ENCODE data around the gene CCL3. TPM values are rescaled to one million over a fixed set of nuclear protein-coding genes. Genes with fewer than 3 reads are reported as not detected.

Gene CCL3
- total and polyA plus RNA-seq, 9 donors = 0.57 to 9.3 (median 3.3) TPM

DNA sequence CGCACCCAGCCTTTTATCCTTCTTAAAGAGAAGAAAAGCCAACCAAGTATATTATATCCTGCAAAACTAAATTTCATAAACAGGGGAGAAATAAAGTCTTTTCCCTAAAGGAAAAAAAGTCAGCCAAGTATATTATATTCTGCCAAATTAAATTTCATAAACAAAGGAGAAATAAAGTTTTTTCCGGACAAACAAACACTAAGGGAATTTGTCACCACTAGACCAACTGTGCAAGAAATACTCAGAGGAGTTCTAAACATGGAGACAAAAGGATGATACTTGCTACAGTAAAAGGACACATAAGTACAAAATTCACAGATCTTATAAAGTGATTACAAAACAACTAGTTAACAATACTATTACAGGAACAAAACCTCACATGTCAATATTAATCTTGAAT lies 40.3 kb downstream of the CCL3 start:
- no peak for DNase-seq
- Histone ChIP-seq H3K27ac (no peak overlapping the region), H3K4me3 (no peak overlapping the region), H3K4me1 (ENCODE audit: insufficient read depth) (no peaks in the 10 kb centered on the region), H3K27me3 (no peaks in the 10 kb centered on the region), H3K9me3 (no peaks in the 10 kb centered on the region), H3K36me3 (no peaks in the 10 kb centered on the region)
- WGBS, 3 donors = 97 to 99% (median 98%) methylated on average over 2 of the region's 2 CpGs
- intact Hi-C loops (cut with DNase I) = no loop called here
- TF ChIP-seq, protein P1, sequence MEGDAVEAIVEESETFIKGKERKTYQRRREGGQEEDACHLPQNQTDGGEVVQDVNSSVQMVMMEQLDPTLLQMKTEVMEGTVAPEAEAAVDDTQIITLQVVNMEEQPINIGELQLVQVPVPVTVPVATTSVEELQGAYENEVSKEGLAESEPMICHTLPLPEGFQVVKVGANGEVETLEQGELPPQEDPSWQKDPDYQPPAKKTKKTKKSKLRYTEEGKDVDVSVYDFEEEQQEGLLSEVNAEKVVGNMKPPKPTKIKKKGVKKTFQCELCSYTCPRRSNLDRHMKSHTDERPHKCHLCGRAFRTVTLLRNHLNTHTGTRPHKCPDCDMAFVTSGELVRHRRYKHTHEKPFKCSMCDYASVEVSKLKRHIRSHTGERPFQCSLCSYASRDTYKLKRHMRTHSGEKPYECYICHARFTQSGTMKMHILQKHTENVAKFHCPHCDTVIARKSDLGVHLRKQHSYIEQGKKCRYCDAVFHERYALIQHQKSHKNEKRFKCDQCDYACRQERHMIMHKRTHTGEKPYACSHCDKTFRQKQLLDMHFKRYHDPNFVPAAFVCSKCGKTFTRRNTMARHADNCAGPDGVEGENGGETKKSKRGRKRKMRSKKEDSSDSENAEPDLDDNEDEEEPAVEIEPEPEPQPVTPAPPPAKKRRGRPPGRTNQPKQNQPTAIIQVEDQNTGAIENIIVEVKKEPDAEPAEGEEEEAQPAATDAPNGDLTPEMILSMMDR (IDR thresholded peaks at IDR 0.05) = no peak
- TF ChIP-seq POLR2A (IDR thresholded peaks at IDR 0.05) (no peak), EP300 (IDR thresholded peaks at IDR 0.05) (no peak)

DNA sequence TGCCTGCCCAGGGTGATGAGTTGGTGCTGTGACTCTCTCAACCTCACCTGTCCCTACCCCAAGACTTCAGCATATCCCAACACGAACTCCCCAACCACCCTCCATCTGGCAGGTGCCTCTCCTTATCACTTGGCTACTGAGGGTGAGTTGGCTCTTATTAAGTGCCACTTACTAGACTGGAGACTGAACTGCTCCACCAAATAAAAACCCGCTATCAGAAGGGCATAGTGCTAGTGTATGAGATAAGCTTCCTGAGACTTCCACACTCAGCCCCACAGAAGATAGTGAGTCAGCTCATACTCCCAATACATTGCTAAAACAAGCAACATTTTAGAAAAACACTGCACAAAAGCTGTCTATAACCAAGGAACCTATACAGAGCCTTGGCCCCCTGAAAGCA lies 41.9 kb downstream of the CCL3 start:
- DNase-seq = no peak
- no peak overlapping the region for H3K4me3 ChIP-seq
- 67 to 77% (median 76%) methylated on average over 2 of the region's 2 CpGs for WGBS, 3 donors
- intact Hi-C loops (cut with DNase I) = no loop called here
- no peaks in the 10 kb centered on the region for H3K36me3 ChIP-seq
- H3K4me1 ChIP-seq (ENCODE audit: insufficient read depth) = no peaks in the 10 kb centered on the region
- TF ChIP-seq, protein P1 (IDR thresholded peaks at IDR 0.05) = no peak
- TF ChIP-seq POLR2A (IDR thresholded peaks at IDR 0.05) = no peak
- no peak for TF ChIP-seq EP300 (IDR thresholded peaks at IDR 0.05)
- H3K9me3 ChIP-seq = no peaks in the 10 kb centered on the region
- no peaks in the 10 kb centered on the region for H3K27me3 ChIP-seq
- H3K27ac ChIP-seq = no peak overlapping the region

Small RNA genes lying within 50 kb of the gene (small RNA-seq; reads per million reads assigned to genes)
- not detected for gene RN7SL301P

Other genes starting within 250 kb of the CCL3 start
- gene HEATR9, start 221.3 kb downstream of the CCL3 start, total RNA-seq = not detected
- under 1 TPM in 1 of 2 donors, not detected in 1; 0.18 TPM for gene HEATR9, start 221.3 kb downstream of the CCL3 start, polyA plus RNA-seq
- 1 to 10 TPM in 6 of 7 donors, under 1 TPM in 1; 0.28 to 3.9 (median 2.1) TPM for gene CCL5, start 209.8 kb downstream of the CCL3 start, total RNA-seq
- gene CCL5, start 209.8 kb downstream of the CCL3 start, polyA plus RNA-seq = 10 to 100 TPM in 1 of 2 donors, 1 to 10 TPM in 1; 2.1 to 44.5 TPM
- gene RDM1, start 159.4 kb downstream of the CCL3 start, total RNA-seq = not detected
- gene RDM1, start 159.4 kb downstream of the CCL3 start, polyA plus RNA-seq = under 1 TPM in 1 of 2 donors, not detected in 1; 0.33 TPM
- gene LYZL6, start 146.4 kb downstream of the CCL3 start, total RNA-seq = not detected
- not detected for gene LYZL6, start 146.4 kb downstream of the CCL3 start, polyA plus RNA-seq
- under 1 TPM in 2 of 7 donors, not detected in 5; 0.11 to 0.26 TPM for gene CCL16, start 108.6 kb downstream of the CCL3 start, total RNA-seq
- gene CCL16, start 108.6 kb downstream of the CCL3 start, polyA plus RNA-seq = under 1 TPM; 0.17 to 0.90 TPM
- gene CCL14, start 103.4 kb downstream of the CCL3 start, total RNA-seq = 10 to 100 TPM in 4 of 7 donors, 1 to 10 TPM in 3; 3.3 to 64.8 (median 11.7) TPM
- gene CCL14, start 103.4 kb downstream of the CCL3 start, polyA plus RNA-seq = 100 to 1,000 TPM in 1 of 2 donors, 10 to 100 TPM in 1; 37.4 to 411 TPM
- gene CCL15, start 88.6 kb downstream of the CCL3 start, total RNA-seq = under 1 TPM in 1 of 7 donors, not detected in 6; 0.48 TPM
- not detected for gene CCL15, start 88.6 kb downstream of the CCL3 start, polyA plus RNA-seq
- 1 to 10 TPM in 3 of 7 donors, under 1 TPM in 2, not detected in 2; 0.81 to 9.2 (median 2.3) TPM for gene CCL23, start 72.2 kb downstream of the CCL3 start, total RNA-seq
- 1 to 10 TPM; 3.7 to 3.9 TPM for gene CCL23, start 72.2 kb downstream of the CCL3 start, polyA plus RNA-seq
- 10 to 100 TPM in 1 of 7 donors, under 1 TPM in 3, not detected in 3; 0.20 to 28.4 (median 0.38) TPM for gene CCL18, start 25.9 kb downstream of the CCL3 start, total RNA-seq
- gene CCL18, start 25.9 kb downstream of the CCL3 start, polyA plus RNA-seq = 10 to 100 TPM in 1 of 2 donors, 1 to 10 TPM in 1; 1.3 to 24.0 TPM
- gene CCL4, start 13.7 kb upstream of the CCL3 start, total RNA-seq = 10 to 100 TPM in 1 of 7 donors, 1 to 10 TPM in 6; 1.1 to 15.2 (median 2.0) TPM
- 10 to 100 TPM in 1 of 2 donors, 1 to 10 TPM in 1; 2.7 to 17.2 TPM for gene CCL4, start 13.7 kb upstream of the CCL3 start, polyA plus RNA-seq
- 10 to 100 TPM in 1 of 7 donors, 1 to 10 TPM in 6; 1.1 to 11.5 (median 4.5) TPM for gene TBC1D3B, start 86.5 kb upstream of the CCL3 start, total RNA-seq
- 1 to 10 TPM in 1 of 2 donors, not detected in 1; 2.5 TPM for gene TBC1D3B, start 86.5 kb upstream of the CCL3 start, polyA plus RNA-seq
- gene CCL3L1, start 106.6 kb upstream of the CCL3 start, total RNA-seq = 1 to 10 TPM in 2 of 7 donors, under 1 TPM in 2, not detected in 3; 0.22 to 2.6 (median 0.89) TPM
- gene CCL3L1, start 106.6 kb upstream of the CCL3 start, polyA plus RNA-seq = 1 to 10 TPM in 1 of 2 donors, under 1 TPM in 1; 0.70 to 2.1 TPM
- gene CCL4L2, start 120.9 kb upstream of the CCL3 start, total RNA-seq = 10 to 100 TPM in 1 of 7 donors, 1 to 10 TPM in 2, under 1 TPM in 3, not detected in 1; 0.42 to 13.1 (median 1.1) TPM
- 10 to 100 TPM in 1 of 2 donors, 1 to 10 TPM in 1; 1.7 to 11.1 TPM for gene CCL4L2, start 120.9 kb upstream of the CCL3 start, polyA plus RNA-seq
- under 1 TPM in 5 of 7 donors, not detected in 2; 0.13 to 0.89 (median 0.17) TPM for gene TBC1D3I, start 174.4 kb upstream of the CCL3 start, total RNA-seq
- gene TBC1D3I, start 174.4 kb upstream of the CCL3 start, polyA plus RNA-seq = under 1 TPM in 1 of 2 donors, not detected in 1; 0.30 TPM
- gene TBC1D3G, start 233.7 kb upstream of the CCL3 start, total RNA-seq = not detected
- gene TBC1D3G, start 233.7 kb upstream of the CCL3 start, polyA plus RNA-seq = under 1 TPM in 1 of 2 donors, not detected in 1; 0.10 TPM

All from ovary (tissue), 9 donors.